HL-60 (cell line): ENCODE results near the gene CCDC43.

Experiments
- GABPA ChIP-seq: IDR thresholded peaks from 2 replicates; pipeline ENCODE4 v1.6.1; 2012; ENCODE audit warnings: low read depth
- TF ChIP-seq, protein P1 (sequence below): IDR thresholded peaks from one replicate; pipeline ENCODE4 v1.5.1; 2011; ENCODE audit warnings: low read length, control low read depth, inconsistent platforms; ENCODE audit not compliant: insufficient read depth
- TF ChIP-seq, protein P2 (sequence below): IDR thresholded peaks from 2 replicates; pipeline ENCODE4 v1.6.1; 2012; ENCODE audit warnings: low read depth; ENCODE audit not compliant: insufficient replicate concordance

DNA sequence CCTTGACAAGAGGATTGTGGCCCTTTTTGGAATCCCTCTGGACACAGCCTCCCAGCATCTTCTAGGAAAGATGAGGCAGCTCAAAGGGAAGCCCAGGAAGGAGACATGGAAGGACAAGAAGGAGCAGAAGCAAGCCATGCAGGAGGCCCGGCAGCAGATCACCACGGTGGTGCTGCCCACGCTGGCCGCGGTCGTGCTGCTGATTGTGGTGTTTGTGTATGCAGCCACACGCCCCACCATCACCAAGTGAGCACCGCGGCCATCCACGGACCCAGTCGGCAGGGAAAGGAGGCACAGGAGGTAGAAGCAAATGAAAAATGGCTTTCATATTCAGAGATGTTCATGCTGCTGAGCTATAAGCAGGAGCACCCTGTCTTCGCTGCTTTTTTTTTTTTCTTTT, 44.2 kb downstream of the CCDC43 start:
- TF ChIP-seq, protein P1, sequence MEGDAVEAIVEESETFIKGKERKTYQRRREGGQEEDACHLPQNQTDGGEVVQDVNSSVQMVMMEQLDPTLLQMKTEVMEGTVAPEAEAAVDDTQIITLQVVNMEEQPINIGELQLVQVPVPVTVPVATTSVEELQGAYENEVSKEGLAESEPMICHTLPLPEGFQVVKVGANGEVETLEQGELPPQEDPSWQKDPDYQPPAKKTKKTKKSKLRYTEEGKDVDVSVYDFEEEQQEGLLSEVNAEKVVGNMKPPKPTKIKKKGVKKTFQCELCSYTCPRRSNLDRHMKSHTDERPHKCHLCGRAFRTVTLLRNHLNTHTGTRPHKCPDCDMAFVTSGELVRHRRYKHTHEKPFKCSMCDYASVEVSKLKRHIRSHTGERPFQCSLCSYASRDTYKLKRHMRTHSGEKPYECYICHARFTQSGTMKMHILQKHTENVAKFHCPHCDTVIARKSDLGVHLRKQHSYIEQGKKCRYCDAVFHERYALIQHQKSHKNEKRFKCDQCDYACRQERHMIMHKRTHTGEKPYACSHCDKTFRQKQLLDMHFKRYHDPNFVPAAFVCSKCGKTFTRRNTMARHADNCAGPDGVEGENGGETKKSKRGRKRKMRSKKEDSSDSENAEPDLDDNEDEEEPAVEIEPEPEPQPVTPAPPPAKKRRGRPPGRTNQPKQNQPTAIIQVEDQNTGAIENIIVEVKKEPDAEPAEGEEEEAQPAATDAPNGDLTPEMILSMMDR, result no peak
- no peak for TF ChIP-seq GABPA
- TF ChIP-seq, protein P2, sequence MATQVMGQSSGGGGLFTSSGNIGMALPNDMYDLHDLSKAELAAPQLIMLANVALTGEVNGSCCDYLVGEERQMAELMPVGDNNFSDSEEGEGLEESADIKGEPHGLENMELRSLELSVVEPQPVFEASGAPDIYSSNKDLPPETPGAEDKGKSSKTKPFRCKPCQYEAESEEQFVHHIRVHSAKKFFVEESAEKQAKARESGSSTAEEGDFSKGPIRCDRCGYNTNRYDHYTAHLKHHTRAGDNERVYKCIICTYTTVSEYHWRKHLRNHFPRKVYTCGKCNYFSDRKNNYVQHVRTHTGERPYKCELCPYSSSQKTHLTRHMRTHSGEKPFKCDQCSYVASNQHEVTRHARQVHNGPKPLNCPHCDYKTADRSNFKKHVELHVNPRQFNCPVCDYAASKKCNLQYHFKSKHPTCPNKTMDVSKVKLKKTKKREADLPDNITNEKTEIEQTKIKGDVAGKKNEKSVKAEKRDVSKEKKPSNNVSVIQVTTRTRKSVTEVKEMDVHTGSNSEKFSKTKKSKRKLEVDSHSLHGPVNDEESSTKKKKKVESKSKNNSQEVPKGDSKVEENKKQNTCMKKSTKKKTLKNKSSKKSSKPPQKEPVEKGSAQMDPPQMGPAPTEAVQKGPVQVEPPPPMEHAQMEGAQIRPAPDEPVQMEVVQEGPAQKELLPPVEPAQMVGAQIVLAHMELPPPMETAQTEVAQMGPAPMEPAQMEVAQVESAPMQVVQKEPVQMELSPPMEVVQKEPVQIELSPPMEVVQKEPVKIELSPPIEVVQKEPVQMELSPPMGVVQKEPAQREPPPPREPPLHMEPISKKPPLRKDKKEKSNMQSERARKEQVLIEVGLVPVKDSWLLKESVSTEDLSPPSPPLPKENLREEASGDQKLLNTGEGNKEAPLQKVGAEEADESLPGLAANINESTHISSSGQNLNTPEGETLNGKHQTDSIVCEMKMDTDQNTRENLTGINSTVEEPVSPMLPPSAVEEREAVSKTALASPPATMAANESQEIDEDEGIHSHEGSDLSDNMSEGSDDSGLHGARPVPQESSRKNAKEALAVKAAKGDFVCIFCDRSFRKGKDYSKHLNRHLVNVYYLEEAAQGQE, result no peak
